Endometrial microvascular endothelial cells (primary cell): Measurements from ENCODE around the gene OBSCN. TPM values are rescaled to one million over a fixed set of nuclear protein-coding genes. Genes with fewer than 3 reads are reported as not detected.

Experiments
- in situ Hi-C: cut with HindIII; loops from 2 replicates; pipeline ENCODE4 v1.10.0; 2017; ENCODE audit warnings: low sequenced_read_pairs, low pct_unique_long_range_greater_than_20kb; ENCODE audit errors: inconsistent ontology term
- total RNA-seq: library from RNA; depleted of rRNA; stranded (reverse); fragments of >200 nt; gene quantifications from one replicate; pipeline ENCODE4 v1.2.3, GENCODE V29; 2015; ENCODE audit errors: inconsistent ontology term

Gene OBSCN
- total RNA-seq, 1 donor from 2014 or later, result 0.37 TPM

DNA sequence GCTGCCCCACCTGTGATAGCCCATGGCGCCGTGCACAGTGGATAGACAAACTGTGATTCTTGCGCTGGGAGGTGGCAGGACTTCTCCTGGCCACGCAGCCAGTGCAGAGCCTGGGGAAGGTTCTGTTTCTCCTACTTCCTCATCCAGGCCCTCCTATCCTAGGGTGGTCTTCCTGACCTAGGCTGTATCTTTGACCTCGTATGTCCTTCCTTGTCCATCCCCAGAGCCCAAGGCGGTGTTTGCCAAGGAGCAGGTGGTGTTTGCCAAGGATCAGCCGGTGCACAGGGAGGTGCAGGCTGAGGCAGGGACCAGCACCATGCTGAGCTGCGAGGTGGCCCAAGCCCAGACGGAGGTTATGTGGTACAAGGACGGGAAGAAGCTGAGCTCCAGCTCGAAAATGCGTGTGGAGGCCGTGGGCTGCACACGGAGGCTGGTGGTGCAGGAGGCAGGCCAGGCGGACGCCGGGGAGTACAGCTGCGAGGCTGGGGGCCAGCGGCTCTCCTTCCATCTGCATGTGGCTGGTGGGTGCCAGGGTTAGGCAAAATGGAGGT, 63.9 kb downstream of the OBSCN start:
- in situ Hi-C loops, result no loop called here

DNA sequence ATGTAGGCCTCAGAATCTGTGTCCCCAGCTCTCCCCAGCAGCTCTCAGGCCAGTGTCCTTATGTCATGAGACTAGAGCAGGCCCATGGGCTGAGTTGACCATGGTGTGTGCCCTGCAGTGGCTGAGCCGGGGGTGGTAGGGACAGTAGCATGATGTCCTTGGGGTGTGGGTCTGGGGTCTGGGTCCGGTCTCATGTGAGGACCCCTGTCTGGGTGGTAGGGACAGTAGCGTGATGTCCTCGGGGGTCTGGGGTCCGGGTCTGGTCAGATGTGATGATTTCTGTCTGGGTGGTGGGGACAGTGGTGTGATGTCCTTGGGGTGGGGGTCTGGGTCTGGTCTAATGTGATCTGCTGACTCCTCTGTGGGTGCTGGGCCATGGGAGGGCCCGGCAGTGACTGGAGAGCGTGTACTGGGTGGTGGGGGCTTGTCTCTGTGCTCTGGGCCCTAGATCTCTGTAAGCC, 64.5 kb downstream of the OBSCN start:
- in situ Hi-C loops, result no loop called here

DNA sequence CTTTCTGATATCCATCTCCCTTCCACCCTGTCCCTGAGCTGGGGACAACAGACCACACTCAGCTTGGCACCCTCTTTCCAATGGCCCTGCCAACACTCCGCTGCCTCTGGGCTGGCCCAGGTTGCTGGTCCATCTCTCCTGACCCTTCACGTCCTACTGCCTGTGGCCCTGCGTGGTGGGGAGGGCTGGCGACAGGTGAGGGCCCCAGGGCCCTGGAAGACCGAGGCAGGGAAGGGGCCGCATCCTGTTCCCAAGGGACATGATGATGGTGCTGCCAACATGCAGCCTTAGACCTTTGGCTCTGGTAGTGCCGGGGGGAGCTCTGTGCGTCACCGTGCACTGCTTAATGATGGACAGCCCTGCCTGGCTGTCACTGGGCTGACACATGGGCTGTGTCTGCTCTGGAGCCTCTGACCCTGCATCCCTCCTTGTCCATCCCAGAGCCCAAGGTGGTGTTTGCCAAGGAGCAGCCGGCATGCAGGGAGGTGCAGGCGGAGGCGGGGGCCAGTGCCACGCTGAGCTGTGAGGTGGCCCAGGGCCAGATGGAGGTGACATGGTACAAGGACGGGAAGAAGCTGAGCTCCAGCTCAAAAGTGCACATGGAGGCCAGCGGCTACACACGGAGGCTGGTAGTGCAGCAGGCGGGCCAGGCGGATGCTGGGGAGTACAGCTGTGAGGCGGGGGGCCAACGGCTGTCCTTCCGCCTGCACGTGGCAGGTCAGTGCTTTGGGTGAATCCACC, 65.2 kb downstream of the OBSCN start:
- in situ Hi-C loops, result no loop called here

DNA sequence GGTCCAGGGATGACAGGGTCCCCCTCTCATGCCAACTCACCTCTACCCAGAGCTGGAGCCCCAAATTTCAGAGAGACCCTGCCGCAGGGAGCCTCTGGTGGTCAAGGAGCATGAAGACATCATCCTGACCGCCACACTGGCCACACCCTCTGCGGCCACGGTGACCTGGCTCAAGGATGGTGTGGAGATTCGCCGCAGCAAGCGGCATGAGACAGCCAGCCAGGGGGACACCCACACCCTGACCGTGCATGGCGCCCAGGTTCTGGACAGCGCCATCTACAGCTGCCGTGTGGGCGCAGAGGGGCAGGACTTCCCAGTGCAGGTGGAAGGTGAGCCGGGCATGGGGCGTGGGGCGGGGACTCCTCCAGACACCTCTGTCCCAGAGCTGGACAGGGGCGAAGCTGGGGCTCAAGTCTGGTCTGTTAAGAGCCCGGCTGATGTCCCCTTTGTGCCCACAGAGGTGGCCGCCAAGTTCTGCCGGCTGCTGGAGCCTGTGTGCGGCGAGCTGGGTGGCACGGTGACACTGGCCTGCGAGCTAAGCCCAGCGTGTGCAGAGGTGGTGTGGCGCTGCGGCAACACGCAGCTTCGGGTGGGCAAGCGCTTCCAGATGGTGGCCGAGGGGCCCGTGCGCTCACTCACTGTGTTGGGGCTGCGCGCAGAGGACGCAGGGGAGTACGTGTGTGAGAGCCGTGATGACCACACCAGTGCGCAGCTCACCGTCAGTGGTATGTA, 66.0 kb downstream of the OBSCN start:
- in situ Hi-C loops, result no loop called here

DNA sequence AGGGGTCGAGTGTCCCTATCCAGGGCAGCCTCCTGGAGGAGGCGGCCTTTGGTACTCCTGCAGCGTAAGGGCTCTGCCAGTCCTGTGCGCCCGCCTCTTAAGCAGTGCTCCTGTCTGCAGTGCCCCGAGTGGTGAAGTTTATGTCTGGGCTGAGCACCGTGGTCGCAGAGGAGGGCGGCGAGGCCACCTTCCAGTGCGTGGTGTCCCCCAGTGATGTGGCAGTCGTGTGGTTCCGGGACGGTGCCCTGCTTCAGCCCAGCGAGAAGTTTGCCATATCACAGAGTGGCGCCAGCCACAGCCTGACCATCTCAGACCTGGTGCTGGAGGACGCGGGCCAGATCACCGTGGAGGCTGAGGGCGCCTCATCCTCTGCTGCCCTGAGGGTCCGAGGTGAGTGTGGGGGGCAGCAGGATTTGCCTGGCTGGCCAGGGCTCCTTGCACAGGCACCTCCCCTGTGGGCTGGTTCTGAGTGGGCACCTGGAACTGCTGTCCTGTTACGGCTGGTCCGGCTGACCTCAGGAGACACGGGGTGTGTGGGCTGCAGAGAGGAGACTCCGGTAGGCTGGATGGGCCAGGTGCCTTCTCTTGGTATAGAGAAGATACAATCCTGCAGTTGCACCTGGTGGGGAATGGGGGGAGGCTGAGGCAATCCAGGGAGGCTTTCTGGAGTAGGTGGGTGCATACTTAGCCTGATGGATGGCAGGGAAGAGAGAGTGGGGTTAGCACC, 66.8 kb downstream of the OBSCN start:
- in situ Hi-C loops, result no loop called here

DNA sequence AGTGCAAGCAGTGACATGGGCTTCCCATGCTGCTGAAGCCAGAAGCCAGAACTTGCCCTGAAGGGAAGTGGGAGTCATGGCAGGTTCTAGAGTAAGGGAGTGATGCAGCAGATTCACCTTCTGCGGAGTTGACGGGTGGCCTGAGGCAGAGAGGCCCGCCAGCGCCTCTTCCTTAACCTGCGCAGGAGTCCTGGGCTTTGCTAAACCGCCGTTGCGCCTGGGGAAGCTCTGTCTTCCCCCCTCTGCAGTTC, 67.3 kb downstream of the OBSCN start:
- in situ Hi-C loops, result no loop called here

DNA sequence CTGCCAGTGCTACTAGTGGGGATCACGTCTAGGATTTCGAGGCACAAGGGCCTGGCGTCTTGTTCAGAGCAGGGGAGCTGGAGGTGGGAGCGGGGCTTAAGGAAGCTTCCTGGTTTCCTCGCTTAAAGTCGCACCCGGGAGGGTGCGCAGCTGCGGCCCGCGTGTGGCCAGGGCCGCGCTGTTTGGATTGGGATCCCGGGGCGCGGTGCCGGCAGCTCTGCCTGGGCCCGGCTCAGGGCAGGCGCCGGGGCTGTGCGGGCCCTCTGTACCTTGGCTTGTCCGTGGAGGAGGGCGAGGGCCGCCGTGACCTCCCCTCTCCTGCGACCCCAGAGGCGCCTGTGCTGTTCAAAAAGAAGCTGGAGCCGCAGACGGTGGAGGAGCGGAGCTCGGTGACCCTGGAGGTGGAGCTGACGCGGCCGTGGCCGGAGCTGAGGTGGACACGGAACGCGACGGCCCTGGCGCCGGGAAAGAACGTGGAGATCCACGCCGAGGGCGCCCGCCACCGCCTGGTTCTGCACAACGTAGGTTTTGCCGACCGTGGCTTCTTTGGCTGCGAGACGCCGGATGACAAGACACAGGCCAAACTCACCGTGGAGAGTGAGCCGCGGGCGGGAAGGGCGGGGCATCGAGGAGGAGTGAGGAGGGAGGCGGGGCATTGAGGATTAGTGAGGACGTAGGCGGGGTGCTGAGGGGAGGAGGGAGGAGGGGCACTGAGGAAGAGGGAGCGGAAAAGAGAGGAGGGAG, 67.8 kb downstream of the OBSCN start:
- in situ Hi-C loops, result no loop called here

DNA sequence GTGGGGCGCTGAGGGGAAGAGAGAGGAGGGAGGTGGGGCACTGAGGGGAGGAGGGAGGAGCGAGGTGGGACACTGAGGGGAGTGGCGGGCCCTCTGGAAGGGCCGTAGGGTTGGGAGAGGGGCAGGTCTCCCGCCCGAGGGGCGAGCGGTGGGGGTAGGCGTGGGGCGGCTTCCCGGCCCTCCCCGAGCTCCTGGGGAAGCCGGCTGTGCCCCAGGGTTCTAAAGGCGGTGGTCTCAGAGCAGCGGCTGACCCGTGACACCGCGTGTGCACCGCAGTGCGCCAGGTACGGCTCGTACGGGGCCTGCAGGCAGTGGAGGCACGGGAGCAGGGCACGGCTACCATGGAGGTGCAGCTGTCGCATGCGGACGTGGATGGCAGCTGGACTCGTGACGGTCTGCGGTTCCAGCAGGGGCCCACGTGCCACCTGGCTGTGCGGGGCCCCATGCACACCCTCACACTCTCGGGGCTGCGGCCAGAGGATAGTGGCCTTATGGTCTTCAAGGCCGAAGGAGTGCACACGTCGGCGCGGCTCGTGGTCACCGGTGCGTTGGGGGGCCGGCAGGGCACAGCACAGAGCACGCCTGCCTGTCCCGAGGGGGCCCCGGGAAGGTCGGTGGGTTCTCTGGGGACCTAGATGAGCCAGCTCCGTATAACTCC, 68.5 kb downstream of the OBSCN start:
- in situ Hi-C loops, result no loop called here

DNA sequence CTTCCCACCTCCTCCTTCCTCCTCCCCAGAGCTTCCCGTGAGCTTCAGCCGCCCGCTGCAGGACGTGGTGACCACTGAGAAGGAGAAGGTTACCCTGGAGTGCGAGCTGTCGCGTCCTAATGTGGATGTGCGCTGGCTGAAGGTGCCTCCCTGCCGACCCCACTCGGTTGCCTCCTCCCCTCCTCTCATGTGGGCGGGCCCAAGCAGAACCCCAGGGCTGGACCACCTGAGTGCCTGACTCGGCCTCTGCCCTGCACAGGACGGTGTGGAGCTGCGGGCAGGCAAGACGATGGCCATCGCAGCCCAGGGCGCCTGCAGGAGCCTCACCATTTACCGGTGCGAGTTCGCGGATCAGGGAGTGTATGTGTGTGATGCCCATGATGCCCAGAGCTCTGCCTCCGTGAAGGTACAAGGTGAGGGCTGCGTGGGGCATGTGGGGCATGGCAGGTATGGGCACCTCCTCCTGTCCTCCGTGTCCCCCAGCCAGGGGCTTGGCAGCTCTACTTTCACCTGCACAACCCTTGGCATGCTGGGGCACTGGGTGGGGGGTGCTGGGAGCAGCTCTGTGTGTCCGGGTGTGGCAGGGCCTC, 69.2 kb downstream of the OBSCN start:
- in situ Hi-C loops, result no loop called here

DNA sequence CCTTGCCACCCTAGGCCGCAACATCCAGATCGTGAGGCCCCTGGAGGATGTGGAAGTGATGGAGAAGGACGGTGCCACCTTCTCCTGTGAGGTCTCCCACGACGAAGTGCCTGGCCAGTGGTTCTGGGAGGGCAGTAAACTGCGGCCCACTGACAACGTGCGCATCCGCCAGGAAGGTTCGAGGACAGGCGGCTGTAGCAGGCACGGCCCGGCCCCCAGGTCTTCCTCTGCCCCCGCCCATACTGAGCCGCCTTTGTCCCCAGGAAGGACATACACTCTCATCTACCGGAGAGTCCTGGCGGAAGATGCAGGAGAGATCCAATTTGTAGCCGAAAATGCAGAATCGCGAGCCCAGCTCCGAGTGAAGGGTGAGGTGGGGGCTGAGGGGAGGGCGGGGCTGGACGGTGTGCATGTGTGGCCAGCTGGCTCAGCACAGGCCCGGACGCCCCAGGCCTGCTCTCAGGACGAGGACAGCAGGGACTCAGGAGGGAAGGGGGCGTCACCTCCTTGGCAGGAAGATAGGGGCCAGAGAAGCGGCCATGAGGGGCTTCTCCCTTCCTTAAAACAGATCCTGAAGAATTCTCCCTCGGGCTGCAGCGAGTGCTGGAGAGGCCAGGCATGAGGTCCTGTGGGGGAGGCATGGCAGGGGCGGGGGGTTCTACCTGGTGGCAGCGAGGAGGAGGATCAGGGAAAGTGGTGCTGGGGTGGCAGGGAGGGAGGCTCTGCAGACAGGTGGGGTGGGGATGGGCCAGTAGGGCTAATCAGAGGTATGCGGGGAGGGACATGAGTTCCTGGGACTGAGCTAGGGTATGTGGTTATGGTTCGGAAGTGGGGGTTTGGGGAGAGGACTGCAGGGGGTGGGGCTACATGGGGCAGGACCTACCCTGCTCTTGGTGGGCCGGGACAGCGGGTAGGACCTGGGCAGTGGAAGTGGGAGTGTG, 69.9 kb downstream of the OBSCN start:
- in situ Hi-C loops, result no loop called here

DNA sequence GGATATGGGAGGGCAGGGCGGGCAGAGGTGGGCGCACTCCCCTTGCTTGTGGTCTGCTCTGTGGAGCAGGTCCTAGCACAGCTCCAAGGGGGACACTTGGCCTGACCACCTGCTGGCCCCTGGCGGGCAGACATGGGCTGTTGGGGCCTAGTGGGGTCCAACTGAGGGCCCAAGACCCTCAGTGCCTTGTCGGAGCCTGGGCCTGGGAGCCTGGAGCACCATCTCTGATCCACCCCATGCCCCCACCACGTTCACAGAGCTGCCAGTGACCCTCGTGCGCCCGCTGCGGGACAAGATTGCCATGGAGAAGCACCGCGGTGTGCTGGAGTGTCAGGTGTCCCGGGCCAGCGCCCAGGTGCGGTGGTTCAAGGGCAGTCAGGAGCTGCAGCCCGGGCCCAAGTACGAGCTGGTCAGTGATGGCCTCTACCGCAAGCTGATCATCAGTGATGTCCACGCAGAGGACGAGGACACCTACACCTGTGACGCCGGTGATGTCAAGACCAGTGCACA, 70.6 kb downstream of the OBSCN start:
- in situ Hi-C loops, result no loop called here

DNA sequence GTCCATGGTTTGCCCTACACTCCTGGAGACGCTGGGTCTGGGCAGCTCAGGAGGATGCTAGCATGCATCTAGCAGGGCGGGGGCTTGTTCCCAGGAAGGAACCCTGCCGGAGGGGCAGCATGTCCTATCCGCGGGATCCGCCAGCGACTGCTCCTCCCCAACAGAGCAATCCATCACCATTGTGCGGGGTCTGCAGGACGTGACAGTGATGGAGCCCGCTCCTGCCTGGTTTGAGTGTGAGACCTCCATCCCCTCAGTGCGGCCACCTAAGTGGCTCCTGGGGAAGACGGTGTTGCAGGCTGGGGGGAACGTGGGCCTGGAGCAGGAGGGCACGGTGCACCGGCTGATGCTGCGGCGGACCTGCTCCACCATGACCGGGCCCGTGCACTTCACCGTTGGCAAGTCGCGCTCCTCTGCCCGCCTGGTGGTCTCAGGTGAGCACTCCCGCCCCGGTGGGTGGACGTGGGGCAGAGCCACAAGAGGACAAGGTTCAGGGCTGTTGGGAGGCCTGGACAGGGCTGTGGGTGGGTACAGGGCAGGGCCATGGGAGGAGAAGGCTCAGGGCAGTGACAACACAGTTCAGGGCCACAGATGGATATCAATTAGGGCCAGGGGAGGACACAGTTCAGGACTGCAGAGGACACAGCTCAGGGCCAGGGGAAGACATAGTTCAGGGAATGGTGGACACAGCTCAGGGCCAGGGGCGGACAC, 71.3 kb downstream of the OBSCN start:
- in situ Hi-C loops, result no loop called here

DNA sequence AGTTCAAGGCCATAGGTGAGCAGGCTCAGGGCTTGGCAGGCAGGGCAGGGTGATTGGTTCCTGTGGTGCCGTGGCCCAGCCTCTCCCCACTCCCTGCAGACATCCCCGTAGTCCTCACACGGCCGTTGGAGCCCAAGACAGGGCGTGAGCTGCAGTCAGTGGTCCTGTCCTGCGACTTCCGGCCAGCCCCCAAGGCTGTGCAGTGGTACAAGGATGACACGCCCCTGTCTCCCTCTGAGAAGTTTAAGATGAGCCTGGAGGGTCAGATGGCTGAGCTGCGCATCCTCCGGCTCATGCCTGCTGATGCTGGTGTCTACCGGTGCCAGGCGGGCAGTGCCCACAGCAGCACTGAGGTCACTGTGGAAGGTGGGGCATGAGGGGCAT, 71.9 kb downstream of the OBSCN start:
- in situ Hi-C loops, result no loop called here

DNA sequence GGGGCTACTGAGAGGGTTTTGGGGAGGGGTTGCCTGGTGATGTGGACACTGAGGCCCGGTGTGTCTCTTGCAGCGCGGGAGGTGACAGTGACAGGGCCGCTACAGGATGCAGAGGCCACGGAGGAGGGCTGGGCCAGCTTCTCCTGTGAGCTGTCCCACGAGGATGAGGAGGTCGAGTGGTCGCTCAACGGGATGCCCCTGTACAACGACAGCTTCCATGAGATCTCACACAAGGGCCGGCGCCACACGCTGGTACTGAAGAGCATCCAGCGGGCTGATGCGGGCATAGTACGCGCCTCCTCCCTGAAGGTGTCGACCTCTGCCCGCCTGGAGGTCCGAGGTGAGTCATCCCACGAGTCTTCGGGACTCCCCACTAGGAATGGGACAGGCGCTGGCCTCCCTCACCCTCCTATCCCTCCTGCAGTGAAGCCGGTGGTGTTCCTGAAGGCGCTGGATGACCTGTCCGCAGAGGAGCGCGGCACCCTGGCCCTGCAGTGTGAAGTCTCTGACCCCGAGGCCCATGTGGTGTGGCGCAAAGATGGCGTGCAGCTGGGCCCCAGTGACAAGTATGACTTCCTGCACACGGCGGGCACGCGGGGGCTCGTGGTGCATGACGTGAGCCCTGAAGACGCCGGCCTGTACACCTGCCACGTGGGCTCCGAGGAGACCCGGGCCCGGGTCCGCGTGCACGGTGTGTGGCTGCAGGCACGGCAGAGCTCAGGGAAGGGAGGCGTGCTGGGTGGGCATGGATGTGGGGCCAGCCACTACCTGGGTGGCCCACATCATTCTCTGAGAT, 72.5 kb downstream of the OBSCN start:
- in situ Hi-C loops, result no loop called here

DNA sequence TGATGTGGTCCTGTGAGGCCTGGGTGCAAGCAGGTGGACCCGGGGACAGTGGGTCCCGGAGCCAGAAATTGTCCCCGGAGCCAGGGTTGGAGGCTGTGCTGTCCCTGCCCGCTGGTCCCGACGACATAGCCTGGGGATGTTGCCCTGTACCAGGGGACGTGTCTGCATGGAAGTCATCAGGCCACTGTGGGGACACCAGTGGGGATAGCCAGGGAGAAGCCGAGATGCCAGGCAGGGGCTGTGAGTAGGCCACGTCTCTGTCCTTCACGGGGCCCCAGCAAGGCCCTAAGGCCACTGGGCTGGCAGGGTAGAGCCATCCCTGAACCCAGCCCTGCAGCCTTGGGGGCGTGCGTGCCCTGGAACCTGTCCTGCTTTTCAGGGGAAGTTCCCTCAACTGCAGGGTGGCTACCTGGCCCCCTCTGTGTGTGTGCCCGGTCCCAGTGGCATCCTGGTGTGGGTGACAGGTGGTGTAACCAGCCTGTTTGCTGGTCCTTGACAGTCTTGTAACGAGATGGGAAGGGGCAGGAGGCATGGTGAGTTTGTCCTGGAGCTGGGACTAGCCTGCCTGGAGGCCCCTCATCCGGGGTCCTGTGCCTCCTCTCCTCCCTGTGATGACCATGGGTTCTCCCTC, 73.2 kb downstream of the OBSCN start:
- in situ Hi-C loops, result no loop called here
